K562 treated with DMSO at 1 percent for 24 hours (cell line): ENCODE results near the gene NUP93. TPM values are rescaled to one million over a fixed set of nuclear protein-coding genes. Genes with fewer than 3 reads are reported as not detected.

ENCODE experiments used
- total RNA-seq: library from RNA; unstranded; fragments of 300-600 nt; gene quantifications from 2 replicates; pipeline ENCODE4 v1.2.3, GENCODE V29; 2022; ENCODE audit warnings: low read depth; ENCODE audit not compliant: insufficient read depth

NUP93 gene
- total RNA-seq = 57.2 and 57.3 TPM in 2 replicates

GRCh38 chr16:56729735-56730662, at the start of gene NUP93:
TSS of gene NUP93 (plus strand) at chr16:56730129. CDS start at chr16:56748248, 18,119 bp downstream.

GRCh38 chr16:56681939-56682702, 47.8 kb upstream of the NUP93 start, which contains the start of gene MT1X:
TSS of gene MT1X (plus strand) at chr16:56682470. CDS start at chr16:56682541, 71 bp downstream.

GRCh38 chr16:56864960-56865359, 135.0 kb downstream of the NUP93 start, which contains the start of gene SLC12A3:
TSS of gene SLC12A3 (plus strand) at chr16:56865207. CDS start at chr16:56865236, 29 bp downstream.

Other genes with a start within 250 kb of the NUP93 start
- gene BBS2, start 210.1 kb upstream of the NUP93 start, total RNA-seq = 19.5 and 21.9 TPM in 2 replicates
- gene MT4, start 165.1 kb upstream of the NUP93 start, total RNA-seq = not detected in 2 replicates
- gene MT3, start 140.6 kb upstream of the NUP93 start, total RNA-seq = not detected in 2 replicates
- gene MT2A, start 121.5 kb upstream of the NUP93 start, total RNA-seq = 22.5 and 28.1 TPM in 2 replicates
- gene MT1E, start 104.3 kb upstream of the NUP93 start, total RNA-seq = not detected in 2 replicates
- gene MT1M, start 97.5 kb upstream of the NUP93 start, total RNA-seq = not detected in 2 replicates
- not detected in 2 replicates for gene MT1A, start 91.5 kb upstream of the NUP93 start, total RNA-seq
- not detected in 2 replicates for gene MT1B, start 78.2 kb upstream of the NUP93 start, total RNA-seq
- not detected in 2 replicates for gene MT1F, start 72.2 kb upstream of the NUP93 start, total RNA-seq
- 2.8 TPM in 1 of 2 replicates, not detected in the other for gene MT1G, start 62.1 kb upstream of the NUP93 start, total RNA-seq
- gene MT1H, start 60.3 kb upstream of the NUP93 start, total RNA-seq = not detected in 2 replicates
- gene MT1X, start 47.7 kb upstream of the NUP93 start, total RNA-seq = 11.5 and 27.6 TPM in 2 replicates
- not detected in 2 replicates for gene SLC12A3, start 135.1 kb downstream of the NUP93 start, total RNA-seq
- 80.5 and 82.4 TPM in 2 replicates for gene HERPUD1, start 202.0 kb downstream of the NUP93 start, total RNA-seq
- gene CETP, start 231.8 kb downstream of the NUP93 start, total RNA-seq = not detected in 2 replicates